Myocyte (in vitro differentiated cells): ENCODE measurements around the gene MARCHF2. TPM values are rescaled to one million over a fixed set of nuclear protein-coding genes. Genes with fewer than 3 reads are reported as not detected.
"Not testable (repeated sequence)": the region's sequence is repeated elsewhere in the genome, so short reads cannot be mapped to it uniquely, and the experiment has no call there.

Experiments used
- DNase-seq: peaks from one replicate; pipeline ENCODE4 v3.0.0-alpha.2; 2012; ENCODE audit warnings: low read depth
- total RNA-seq: library from RNA; depleted of rRNA; stranded (reverse); fragments of >200 nt; gene quantifications from 2 replicates; pipeline ENCODE4 v1.2.3, GENCODE V29; 2014

MARCHF2 gene
- total RNA-seq, 1 donor from 2014 or later, result 60.6 TPM

DNA sequence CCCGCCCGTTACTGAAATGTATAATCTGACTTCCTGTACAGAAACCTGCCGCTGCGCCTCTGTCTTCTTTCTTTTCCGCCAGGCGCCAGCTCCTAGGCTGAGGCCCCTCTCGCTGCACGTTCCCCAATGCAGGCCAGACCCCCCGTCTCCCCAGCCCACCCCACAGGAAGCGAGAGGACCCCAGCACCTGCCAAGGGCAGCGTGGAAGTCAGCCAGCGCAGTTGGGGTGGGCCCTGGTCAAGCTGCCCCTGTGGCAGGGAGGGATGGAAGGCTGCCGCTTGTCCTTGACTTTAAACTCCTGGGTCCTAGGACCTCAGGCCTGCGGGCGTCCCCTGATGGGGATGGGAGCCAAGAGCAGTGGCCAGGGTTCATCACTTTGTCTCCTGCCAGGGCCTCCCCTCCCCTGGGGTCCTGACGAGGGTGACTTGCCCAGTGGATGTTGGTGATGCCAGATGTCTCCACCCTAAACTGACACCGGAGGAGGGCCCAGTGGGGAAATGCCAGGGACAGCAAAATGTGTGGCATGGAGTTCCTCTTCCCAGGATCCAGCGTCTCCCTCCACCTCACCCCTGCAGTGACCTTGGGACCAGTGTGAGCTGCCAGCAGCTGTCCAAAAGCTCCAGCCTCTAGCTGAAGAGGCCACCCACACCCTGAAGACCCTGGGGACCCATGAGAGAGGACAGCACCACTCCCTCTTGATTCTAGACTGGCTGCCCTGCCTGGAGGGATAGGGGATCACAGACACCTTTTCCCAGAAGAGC, 8.5 kb upstream of the MARCHF2 start:
- DNase-seq, result no peak

DNA sequence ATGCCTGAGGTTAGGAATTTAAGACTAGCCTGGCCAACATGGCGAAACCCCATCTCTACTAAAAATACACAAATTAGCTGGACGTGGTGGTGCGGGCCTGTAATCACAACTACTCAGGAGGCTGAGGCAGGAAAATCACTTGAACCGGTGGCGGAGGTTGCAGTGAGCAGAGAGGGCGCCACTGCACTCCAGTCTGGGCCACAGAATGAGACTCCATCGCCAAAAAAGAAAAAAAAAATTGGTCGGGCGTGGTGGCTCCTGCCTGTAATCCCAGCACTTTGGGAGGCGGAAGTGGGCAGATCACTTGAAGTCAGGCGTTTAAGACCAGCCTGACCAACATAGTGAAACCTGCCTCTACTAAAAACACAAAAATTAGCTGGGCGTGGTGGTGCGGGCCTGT, 2.4 kb upstream of the MARCHF2 start:
- not testable (repeated sequence) for DNase-seq

DNA sequence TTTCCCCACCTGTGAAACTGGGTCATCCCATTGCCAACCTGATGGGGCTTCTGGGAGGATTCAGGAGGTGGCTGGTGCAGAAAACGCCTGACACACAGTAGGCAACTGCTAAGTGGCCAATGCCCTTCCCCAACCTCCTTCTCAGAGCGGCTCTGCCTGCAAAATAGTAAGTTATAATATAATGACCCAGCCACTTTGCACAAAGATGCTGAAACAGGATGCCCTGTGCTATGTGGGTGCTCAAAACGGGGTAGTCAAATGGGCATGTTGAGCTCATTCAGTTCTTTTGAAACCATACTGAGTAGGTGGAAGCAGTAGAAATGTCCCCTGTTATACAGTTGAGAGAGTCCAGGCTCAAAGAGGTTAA, 507 bp downstream of the MARCHF2 start:
- DNase-seq, result no peak

DNA sequence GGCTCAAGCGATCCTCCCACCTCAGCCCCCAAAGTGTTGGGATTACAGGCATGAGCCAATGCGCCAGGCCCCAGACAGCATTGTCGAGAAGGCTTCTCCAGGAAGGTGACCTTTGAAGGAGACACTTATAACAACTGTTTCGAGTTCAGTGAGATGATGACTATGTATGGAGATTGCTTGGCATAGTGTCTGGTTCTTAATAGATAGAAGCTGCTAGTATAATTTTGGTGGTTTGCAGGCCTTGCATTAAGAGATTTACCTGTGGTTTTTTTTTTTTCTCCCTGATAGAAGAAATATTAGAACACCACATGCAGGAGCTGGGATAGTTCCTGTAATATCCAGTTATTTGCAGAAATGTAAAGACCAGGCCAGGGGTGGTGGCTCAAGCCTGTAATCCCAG, 3.7 kb downstream of the MARCHF2 start:
- DNase-seq, result no peak

DNA sequence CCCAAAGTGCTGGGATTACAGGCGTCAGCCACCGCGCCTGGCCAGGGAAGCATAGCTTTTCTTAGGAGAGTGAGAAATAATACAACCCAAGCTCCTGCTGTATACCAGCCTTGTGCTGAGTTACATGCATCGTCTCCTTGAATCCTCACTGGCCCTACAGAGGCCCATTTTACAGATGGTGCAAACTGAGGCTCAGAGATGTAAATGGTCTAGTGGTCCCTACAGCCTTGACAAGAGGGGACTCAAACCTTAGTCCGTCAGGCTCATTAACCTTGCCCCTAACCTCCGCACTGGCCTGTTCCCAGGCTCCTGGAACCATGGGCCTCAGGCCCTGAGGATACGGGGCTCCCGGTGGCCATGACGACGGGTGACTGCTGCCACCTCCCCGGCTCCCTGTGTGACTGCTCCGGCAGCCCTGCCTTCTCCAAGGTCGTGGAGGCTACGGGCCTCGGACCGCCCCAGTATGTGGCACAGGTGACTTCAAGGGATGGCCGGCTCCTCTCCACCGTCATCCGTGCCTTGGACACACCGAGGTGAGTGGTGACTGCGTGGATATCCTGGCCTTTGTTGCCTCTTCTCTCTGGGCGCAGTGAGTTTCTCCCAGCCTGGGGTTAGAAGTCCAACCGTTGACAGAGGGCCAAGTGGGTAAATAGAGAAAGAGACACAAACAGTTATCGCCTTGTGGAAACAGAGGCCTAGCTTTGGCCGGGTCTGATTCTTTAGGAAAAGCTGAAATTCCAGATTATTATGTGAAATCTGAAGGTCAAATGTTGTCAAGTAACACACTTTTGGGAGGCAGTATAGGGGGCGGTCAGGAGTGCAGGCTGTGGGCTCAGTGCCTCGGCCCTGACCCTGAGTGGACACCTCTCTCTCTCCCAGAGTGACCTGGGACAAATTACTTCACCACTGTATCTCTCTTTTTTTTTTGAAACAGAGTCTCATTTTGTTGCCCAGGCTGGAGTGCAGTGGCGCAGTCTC, 8.7 kb downstream of the MARCHF2 start:
- DNase-seq, result no peak

DNA sequence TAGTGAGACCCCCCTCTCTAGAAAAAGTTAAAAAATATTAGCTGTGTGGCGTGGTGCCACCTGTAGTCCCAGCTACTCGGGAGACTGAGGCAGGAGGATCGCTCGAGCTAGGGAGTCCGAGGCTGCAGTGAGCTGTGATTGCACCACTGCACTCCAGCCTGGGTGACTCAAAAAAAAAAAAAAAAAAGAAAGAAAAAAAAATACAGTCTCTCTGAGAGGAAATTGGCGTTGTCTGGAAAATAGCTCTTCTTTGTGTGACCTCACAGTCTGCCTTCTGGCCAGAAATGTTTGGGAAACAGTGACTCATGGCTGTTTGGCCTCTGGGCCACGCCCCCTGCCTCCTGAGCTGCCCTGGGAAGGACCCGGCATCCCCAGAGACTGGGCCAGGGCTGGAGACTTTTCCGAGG, 10.7 kb downstream of the MARCHF2 start:
- peak; percentile 95 for DNase-seq

DNA sequence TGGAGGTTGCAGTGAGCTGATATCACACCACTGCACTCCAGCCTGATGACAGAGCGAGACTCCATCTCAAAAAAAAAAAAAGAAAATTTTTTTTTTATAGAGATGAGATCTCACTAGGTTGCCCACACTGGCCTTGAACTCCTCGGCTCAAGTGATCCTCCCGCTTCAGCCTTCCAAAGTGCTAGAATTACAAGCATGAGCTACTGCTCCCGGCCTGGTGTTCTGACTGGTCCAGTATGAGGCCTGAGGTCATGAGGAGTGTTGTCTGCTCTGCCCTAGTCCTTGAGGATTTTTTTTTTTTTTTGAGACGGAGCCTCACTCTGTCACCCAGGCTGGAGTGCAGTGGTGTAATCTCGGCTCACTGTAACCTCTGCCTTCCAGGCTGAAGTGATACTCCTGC, 12.2 kb downstream of the MARCHF2 start:
- DNase-seq, result not testable (repeated sequence)

DNA sequence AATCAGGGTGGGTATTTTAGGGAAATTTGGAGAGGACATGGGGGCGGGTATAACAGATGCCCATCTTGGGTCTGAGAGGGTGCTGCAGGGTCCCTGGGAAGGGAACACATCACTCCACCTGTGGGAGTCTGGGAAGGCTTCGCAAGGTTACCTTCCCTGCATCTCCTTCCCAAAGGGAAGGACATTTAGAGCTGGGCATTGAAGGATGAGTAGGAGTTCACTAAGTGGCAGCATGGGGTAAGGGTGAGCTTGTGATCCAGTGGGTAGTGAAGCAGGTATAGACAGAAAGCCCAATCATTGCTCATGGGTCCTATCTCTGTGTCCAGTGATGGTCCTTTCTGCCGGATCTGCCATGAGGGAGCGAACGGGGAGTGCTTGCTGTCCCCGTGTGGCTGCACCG, 13.2 kb downstream of the MARCHF2 start:
- DNase-seq, result no peak

DNA sequence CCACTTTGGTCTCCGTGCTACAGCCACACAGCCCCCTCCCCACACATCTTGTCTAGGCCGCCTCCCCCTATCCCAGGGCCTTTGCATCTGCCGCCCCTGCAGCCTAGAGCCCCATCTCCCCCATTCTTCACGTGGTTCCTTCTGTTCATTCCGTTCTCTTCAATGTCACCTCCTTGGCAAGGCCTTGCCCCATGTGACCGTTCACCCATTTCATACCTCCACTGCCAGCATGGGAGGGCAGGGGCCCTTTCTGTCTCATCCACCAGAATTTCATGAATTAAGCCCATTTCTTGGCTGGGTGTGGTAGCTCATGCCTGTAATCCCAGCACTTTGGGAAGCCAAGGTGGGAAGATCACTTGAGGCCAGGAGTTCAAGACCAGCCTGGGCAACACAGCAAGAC, 15.9 kb downstream of the MARCHF2 start:
- no peak for DNase-seq

DNA sequence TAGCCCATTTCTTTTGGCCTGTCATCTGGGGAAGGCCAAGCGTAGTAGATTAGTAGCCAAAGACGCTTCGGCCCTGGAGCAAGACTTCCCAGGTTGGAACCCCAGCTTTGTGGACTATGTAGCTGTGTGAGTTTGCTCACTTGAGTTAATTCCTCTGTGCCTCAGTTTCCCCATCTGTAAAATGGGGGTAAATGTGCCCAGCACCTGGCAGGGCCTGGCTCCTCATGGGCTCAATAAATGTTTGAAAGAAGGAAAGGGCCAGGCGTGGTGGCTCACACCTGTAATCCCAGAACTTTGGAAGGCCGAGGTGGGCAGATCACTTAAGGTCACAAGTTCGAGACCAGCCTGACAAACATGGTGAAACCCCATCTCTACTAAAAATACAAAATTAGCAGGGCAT, 16.7 kb downstream of the MARCHF2 start:
- no peak for DNase-seq

DNA sequence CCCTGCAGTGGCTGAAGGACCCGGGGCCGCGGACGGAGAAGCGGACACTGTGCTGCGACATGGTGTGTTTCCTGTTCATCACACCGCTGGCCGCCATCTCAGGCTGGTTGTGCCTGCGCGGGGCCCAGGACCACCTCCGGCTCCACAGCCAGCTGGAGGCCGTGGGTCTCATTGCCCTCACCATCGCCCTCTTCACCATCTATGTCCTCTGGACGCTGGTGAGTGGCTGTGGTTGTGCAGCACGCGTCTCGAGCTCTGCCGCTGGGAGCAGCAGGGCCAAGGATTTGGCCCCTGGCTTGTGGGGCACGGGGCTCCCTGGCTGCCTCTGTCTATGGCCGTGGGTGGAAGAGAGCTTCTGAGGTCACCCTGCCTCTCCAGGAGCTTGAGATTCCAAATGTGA, 17.5 kb downstream of the MARCHF2 start:
- DNase-seq, result no peak

DNA sequence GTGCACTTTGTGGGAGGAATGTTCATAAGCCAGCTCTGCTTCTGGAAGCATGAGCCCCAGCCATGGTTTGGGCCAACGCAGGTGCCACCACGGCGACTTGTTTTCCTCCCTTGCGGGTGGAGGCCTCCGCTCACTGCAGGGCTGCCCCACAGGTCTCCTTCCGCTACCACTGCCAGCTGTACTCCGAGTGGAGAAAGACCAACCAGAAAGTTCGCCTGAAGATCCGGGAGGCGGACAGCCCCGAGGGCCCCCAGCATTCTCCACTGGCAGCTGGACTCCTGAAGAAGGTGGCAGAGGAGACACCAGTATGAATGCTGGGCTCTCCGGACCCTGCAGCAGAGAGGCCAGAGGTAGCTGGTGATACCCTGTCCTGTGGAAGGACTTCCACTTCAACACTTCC, 25.1 kb downstream of the MARCHF2 start:
- no peak for DNase-seq

DNA sequence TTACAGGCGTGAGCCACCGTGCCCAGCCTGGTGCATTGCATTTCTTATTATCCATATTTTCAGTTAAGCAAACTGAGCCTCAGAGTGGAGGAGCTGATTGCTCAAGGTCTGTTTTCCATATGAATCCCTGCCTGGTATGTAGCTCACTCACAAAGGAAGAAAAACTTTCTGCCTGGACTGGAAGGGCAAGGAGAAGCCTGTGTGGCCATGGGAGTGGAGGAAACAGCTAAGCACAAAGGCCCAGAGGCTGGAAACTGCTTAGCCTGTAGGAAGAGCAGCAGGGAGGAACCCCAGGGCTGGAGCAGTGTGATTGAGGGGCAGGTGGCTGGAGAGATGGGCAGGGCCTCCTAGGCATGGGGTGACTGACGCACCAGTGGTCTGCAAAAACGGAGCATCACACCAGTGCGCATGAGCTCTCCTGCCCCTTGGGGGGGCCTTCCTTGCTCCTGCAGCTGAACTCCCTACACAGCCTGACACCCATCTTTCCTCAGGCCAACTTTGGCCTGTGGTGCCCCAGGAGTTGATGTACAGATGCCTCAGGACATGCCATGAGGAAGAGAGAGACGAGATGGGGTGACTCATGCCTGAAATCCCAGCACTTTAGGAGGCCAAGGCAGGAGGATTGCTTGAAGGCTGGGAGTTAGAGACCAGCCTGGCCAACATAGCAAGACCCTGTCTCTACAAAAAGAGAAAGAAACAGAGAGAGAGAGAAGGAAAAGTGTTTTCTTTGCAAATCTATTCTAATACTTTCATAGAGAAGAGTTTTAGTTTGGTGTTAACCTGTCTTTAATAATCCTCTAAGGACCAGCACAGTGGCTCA, 28.8 kb downstream of the MARCHF2 start:
- DNase-seq, result no peak

DNA sequence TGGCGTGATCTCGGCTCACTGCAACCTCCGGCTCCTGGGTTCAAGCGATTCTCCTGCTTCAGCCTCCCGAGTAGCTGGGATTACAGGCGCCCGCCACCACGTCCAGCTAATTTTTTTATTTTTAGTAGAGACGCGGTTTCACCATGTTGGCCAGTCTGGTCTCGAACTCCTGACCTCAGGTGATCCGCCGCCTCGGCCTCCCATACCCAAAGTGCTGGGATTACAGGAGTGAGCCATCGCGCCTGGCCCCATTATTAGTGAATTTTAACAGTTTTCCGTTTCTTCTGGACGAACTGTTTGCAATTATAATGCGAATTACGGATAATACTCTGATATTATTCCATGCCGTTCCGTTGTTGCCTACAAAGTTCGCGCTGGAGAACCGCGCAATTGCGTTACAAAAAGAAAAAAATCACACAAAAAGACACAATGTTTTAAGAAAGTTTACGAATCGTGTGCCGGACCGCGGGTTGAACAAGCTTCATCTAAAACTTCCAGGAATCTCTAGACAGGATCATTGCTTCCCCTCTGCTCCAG, 31.1 kb downstream of the MARCHF2 start:
- DNase-seq, result not testable (repeated sequence)

DNA sequence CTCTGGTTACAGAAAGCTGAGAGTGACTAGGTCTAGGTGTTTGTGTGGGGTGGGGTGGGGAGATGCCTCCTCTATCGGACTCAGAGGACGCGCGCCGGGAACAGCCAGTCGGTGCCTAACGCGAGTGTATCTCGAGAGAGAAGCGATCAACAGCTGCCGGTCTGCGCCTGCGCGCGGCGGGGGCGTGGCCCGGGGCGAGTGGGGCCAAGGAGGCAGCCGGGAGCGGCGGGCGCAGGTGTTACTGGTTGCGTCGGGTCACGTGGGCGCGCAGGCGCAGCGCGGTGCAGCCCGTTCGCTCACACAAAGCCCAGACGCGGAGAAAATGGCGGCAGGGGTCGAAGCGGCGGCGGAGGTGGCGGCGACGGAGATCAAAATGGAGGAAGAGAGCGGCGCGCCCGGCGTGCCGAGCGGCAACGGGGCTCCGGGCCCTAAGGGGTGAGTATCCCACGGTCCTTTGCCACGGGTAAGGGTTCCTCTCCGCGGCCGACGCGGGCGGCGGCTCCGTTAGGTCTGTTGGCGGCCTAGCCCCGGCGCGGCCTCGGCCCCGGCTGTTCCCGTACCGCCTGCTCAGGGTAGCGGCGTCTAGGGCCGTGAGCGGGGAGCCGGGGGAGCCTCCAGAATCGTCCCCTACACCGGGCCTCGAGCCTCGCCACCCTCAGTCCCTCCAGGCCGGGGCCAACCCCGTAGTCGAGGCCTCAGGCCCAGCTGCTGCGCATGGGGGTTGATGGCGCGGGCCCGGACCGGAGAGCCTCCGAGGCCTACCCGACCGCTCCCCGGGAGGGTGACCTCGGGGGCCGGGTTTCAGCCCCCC, 31.8 kb downstream of the MARCHF2 start, which contains the start of gene HNRNPM:
Gene HNRNPM, plus strand, starts transcription at position 299 of the 811 bp plus-strand sequence. Its CDS starts 24 bp downstream, at position 323.
- peak; percentile 97 for DNase-seq

DNA sequence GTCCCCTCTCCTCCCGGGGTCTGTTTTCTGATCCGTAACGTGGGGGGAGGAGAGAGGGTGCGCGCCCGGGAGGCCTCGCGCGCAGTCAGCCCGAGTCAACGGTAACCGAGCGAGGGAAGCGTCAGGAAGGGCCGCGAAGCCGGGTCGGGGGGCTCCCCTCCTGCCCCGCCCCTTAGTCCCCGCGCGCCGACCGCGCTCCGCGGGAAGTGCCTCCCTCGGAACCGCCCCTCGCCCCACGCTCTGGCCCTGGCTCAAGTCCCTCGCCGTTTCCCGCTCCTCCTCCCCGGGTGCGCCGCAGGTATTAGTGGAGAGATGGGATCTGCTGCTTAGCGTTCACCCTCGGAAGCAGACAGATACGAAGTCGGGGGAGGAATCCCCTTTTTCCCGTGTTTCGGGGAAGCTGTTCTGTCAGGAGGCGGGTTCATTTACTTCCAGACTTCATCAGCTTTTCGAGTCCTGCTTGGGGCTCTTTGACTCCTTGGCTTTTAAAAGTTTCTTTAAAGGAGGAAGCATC, 32.4 kb downstream of the MARCHF2 start:
- peak; percentile 28 for DNase-seq

DNA sequence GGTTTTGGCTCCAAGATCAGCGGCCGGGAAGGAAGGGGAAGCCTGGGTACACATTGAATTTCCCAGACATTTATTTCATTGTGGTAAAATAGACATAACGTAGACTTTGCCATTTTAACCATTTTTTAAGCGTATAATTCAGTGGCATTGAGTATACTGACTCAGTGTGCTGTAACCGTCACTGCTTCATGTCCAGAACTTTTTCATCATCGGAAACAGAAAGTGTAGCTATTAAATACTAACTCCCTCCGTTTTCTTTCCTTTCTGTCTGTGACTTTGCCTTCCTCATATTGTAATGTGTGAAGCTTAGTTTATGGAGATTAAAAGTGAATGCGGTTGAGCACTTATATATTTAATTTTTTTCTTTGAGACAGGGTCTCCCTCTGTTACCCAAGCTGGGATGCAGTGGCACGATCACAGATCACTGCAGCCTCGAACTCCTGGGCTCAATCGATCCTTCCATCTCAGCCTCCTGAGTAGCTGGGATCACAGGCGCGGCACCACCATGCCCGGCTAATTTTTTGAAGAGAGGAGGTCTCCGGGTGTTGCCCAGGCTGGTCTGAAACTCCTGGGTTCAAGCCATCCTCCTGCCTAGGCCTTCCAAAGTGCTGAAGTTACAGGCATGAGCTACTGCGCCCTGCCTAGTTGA, 33.1 kb downstream of the MARCHF2 start:
- no peak for DNase-seq

DNA sequence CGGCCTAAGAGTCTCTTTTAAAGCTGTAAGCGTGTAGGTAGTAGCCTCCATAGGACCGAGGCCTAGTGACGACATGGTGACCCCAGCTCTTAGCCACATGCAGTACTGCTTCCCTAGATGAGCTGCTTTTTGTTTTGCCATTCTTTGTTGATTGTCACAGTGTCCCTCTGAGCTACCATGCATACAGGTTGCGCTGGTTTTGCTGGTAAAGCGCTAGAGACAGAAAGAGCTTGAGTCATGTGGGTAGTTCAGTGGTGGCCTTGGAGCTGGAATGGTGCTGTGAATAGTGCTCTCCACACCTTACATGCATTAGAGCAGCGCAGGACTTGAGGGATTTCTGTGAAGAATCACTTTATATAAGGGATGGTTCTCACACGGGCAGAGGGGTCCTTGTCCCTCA, 36.7 kb downstream of the MARCHF2 start:
- DNase-seq, result no peak

DNA sequence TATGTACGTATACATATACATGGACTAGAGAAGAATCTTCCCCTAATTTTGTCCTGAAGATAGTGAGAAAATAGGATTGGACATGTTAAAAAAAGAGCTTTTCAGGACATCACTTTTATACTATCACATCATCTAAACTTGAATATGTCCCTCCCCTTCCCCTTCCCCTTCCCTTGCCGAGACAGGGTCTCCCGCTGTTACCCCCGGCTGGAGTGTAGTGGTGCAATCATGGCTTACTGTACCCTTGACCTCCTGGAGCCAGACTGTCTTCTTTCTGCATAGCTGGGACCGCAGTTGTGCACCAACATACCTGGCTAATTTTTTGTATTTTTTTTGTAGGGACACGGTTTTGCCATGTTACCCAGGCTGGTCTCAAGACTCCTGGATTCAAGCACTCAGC, 38.3 kb downstream of the MARCHF2 start:
- DNase-seq, result no peak
